Esophagus squamous epithelium (tissue), 5 donors: ENCODE measurements around the gene B3GAT1. TPM values are rescaled to one million over a fixed set of nuclear protein-coding genes. Genes with fewer than 3 reads are reported as not detected.

Experiments used
- DNase-seq: peaks from one replicate; lab custom pipeline; 2025; lab: John Stamatoyannopoulos, UW
- H3K27ac ChIP-seq, 4 donors: fragments of 200-600 bp; sonication (generic); one replicate each; pipeline ENCODE4 v1.5.1; 2016 to 2019; ENCODE audit warnings: mild to moderate bottlenecking in 1 of 4
- H3K27me3 ChIP-seq, 4 donors: fragments of 200-600 bp; sonication (generic); 1 replicate in 3 of 4; 2 replicates in 1 of 4; pipeline versions ENCODE4 v1.5.1 to v1.6.0; 2017 to 2021; ENCODE audit warnings: antibody characterized with exemption in 1 of 4
- H3K36me3 ChIP-seq, 3 donors: fragments of 200-600 bp; sonication (generic); one replicate each; pipeline ENCODE4 v1.5.1; 2016 to 2019
- H3K4me1 ChIP-seq, 3 donors: fragments of 200-600 bp; sonication (generic); one replicate each; pipeline ENCODE4 v1.5.1; 2017 to 2019
- H3K4me3 ChIP-seq, 4 donors: fragments of 200-600 bp; sonication (generic); 1 replicate in 3 of 4; 2 replicates in 1 of 4; pipeline ENCODE4 v1.5.1; 2016 to 2019; ENCODE audit warnings: mild to moderate bottlenecking in 2 of 4, moderate library complexity in 1 of 4
- H3K9me3 ChIP-seq, 3 donors: fragments of 200-600 bp; sonication (generic); one replicate each; pipeline ENCODE4 v1.5.1; 2016 to 2019
- CTCF ChIP-seq, 6 experiments: fragments of 450-650 bp in 4 of 6; fragments of 200-600 bp in 2 of 6; sonication (generic) in 2 of 6; IDR thresholded peaks; one replicate each; pipeline ENCODE4 v1.5.1; 2016 to 2019; ENCODE audit warnings: antibody characterized with exemption in 6 of 6, mild to moderate bottlenecking in 4 of 6, moderate library complexity in 4 of 6
- POLR2A ChIP-seq, 4 donors: fragments of 450-650 bp; IDR thresholded peaks; one replicate each; pipeline ENCODE4 v1.6.1; 2017; ENCODE audit warnings: antibody characterized with exemption in 4 of 4, mild to moderate bottlenecking in 4 of 4, moderate library complexity in 3 of 4
- WGBS, 2 donors: methylation state at CpG; one replicate each; pipeline ENCODE4 v1.1.5; 2018; 5-methylcytosine and 5-hydroxymethylcytosine counted together
- intact Hi-C: fragments of 100-400 bp; cut with DNase I; formaldehyde crosslinking; loops from one replicate; pipeline ENCODE4 v1.15.0; 2022
- total RNA-seq, 4 donors: library from RNA; depleted of rRNA; stranded (reverse); fragments of >200 nt; gene quantifications; one replicate each; pipeline ENCODE4 v1.1.0, GENCODE V29; 2016
- donor health status: DM: yes; HTN: yes; CAD: no.

Gene B3GAT1
- total RNA-seq, 4 donors from 2014 or later, result 0.09 to 0.94 (median 0.38) TPM; not detected in 1

DNA sequence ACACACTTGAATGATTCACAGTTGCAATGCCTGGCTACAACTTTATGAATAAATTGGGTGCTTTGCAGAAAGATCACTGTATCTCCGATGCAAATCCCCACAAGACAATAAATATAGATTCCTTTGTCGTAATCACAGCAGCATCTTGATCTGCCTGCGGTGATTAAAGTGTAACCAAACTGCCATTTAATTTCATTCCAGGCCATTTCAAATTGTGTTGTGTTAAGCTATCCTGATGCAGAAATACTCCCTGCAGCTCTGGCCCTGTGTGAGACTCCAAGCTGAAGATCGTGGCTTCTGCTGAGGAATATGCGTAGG, 40.8 kb upstream of the B3GAT1 start:
- H3K4me3 ChIP-seq, result no peak overlapping the region
- intact Hi-C loops, result no loop called here
- H3K36me3 ChIP-seq, result no peaks in the 10 kb centered on the region
- H3K27me3 ChIP-seq, result no peaks in the 10 kb centered on the region
- H3K4me1 ChIP-seq, result no peaks in the 10 kb centered on the region
- H3K27ac ChIP-seq, result no peak overlapping the region
- H3K9me3 ChIP-seq, result peaks cover 0 to 20% (median 11%) of the 10 kb centered on the region in 3 donors
- 76 to 79% methylated on average over 5 of the region's 5 CpGs for WGBS, 2 donors
- TF ChIP-seq POLR2A (IDR thresholded peaks at IDR 0.05) (no peak), CTCF (IDR thresholded peaks at IDR 0.05) (no peak)
- DNase-seq, result no peak

- Histone ChIP-seq H3K4me3 (no peak overlapping the region), H3K9me3 (peaks cover 0 to 17% (median 9%) of the 10 kb centered on the region in 3 donors), H3K36me3 (no peaks in the 10 kb centered on the region), H3K27ac (no peak overlapping the region), H3K4me1 (no peaks in the 10 kb centered on the region), H3K27me3 (no peaks in the 10 kb centered on the region)
- intact Hi-C loops, result no loop called here
- TF ChIP-seq POLR2A (IDR thresholded peaks at IDR 0.05) (no peak), CTCF (IDR thresholded peaks at IDR 0.05) (no peak)
- no peak for DNase-seq
- 58 to 70% methylated on average over 9 to 10 of the region's 14 CpGs for WGBS, 2 donors
Measured at GRCh38 chr11:134452026-134452837, 40.2 kb upstream of the B3GAT1 start.

DNA sequence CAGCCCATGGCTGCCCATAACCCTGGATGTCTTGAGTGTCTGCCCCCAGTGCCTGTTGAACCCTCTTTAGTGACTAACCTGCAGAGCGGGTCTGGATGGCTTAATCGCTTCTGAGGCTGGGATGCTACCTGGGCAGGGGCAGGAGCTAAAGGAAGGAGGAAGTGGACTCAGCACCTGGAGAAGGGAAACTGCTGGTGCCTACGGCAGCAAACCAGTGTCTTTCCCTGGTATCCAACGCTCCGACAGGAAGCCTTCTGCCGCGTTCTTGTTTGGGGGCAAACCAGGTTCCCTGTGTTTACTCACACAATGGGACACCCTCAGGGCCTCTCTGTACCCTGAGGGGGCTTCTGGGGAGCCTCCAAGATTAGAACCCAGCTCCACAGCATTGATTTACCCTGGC, 38.1 kb upstream of the B3GAT1 start:
- no peak overlapping the region for H3K27ac ChIP-seq
- 86 to 91% methylated on average over 4 to 6 of the region's 7 CpGs for WGBS, 2 donors
- H3K4me1 ChIP-seq, result no peaks in the 10 kb centered on the region
- H3K36me3 ChIP-seq, result no peaks in the 10 kb centered on the region
- intact Hi-C loops, result no loop called here
- TF ChIP-seq CTCF (IDR thresholded peaks at IDR 0.05), result no peak
- no peak for TF ChIP-seq POLR2A (IDR thresholded peaks at IDR 0.05)
- DNase-seq, result no peak
- peaks cover 0 to 3% (median 0%) of the 10 kb centered on the region in 3 donors for H3K9me3 ChIP-seq
- H3K27me3 ChIP-seq, result no peaks in the 10 kb centered on the region
- H3K4me3 ChIP-seq, result no peak overlapping the region

DNA sequence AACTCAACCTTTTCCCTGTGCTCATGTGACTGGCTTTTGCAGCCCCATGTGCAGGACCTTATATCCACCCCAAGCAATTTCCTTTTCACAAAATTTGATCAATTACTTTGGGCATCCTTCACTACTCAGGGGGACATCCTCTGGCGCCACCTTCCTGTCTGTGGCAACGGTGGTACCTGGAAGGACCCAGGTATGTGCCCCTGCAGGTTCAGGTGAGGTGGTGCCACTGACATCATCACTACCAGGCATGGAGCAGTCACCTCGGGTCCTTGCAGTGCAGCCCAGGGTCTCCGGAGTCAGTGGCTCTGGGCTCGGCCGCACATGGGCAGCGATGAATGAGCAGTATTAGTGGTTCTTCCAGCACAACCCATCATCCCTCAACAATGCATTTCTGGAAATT, 37.7 kb upstream of the B3GAT1 start:
- intact Hi-C loops, result no loop called here
- 70 to 80% methylated on average over 1 to 2 of the region's 7 CpGs for WGBS, 2 donors

More for the DNA sequence above, 37.7 kb upstream of the B3GAT1 start:
- DNase-seq, result no peak
- Histone ChIP-seq H3K36me3 (no peaks in the 10 kb centered on the region), H3K4me1 (no peaks in the 10 kb centered on the region), H3K9me3 (peaks cover 0 to 3% (median 0%) of the 10 kb centered on the region in 3 donors), H3K27me3 (no peaks in the 10 kb centered on the region), H3K27ac (no peak overlapping the region), H3K4me3 (no peak overlapping the region)
- no peak for TF ChIP-seq CTCF (IDR thresholded peaks at IDR 0.05)
- TF ChIP-seq POLR2A (IDR thresholded peaks at IDR 0.05), result no peak
